Heart left ventricle (tissue), 16 donors: ENCODE data around the gene CHRD. TPM values are rescaled to one million over a fixed set of nuclear protein-coding genes. Genes with fewer than 3 reads are reported as not detected.

Experiments
- ATAC-seq, 4 donors: fragments of 200-7000 bp; cut with Tn5 transposase; one replicate each; pipeline ENCODE4 v1.9.1; 2020 to 2022; ENCODE audit warnings: moderate library complexity in 4 of 4, mild to moderate bottlenecking in 3 of 4, moderate number of reproducible peaks in 1 of 4
- DNase-seq, 5 donors: peaks; one replicate each; pipeline ENCODE4 v3.0.0-alpha.2; 2020
- H3K27ac ChIP-seq, 12 donors: fragments of 200-600 bp; sonication (generic) in 4 of 12; one replicate each; pipeline versions ENCODE4 v1.5.0 to v1.8.0; 2016 to 2022; ENCODE audit warnings: mild to moderate bottlenecking in 2 of 12
- H3K27me3 ChIP-seq, 9 donors: fragments of 200-600 bp; sonication (generic) in 2 of 9; one replicate each; pipeline versions ENCODE4 v1.5.1 to v1.8.0; 2016 to 2022; ENCODE audit warnings: mild to moderate bottlenecking in 3 of 9
- H3K36me3 ChIP-seq, 9 donors: fragments of 200-600 bp; sonication (generic) in 2 of 9; one replicate each; pipeline versions ENCODE4 v1.5.0 to v1.8.0; 2018 to 2022; ENCODE audit warnings: mild to moderate bottlenecking in 2 of 9
- H3K4me1 ChIP-seq, 12 donors: fragments of 200-600 bp; sonication (generic) in 4 of 12; one replicate each; pipeline versions ENCODE4 v1.5.0 to v1.8.0; 2016 to 2022; ENCODE audit warnings: mild to moderate bottlenecking in 3 of 12
- H3K4me3 ChIP-seq, 12 donors: fragments of 200-600 bp; sonication (generic) in 4 of 12; one replicate each; pipeline versions ENCODE4 v1.5.0 to v1.8.0; 2017 to 2022; ENCODE audit warnings: mild to moderate bottlenecking in 9 of 12, moderate library complexity in 4 of 12
- H3K9me3 ChIP-seq, 12 donors: fragments of 200-600 bp; sonication (generic) in 4 of 12; one replicate each; pipeline versions ENCODE4 v1.5.0 to v1.8.0; 2016 to 2022; ENCODE audit warnings: mild to moderate bottlenecking in 1 of 12
- POLR2A ChIP-seq, 2 donors: fragments of 450-650 bp; IDR thresholded peaks; one replicate each; pipeline ENCODE4 v1.6.1; 2017; ENCODE audit warnings: antibody characterized with exemption in 2 of 2, mild to moderate bottlenecking in 2 of 2, moderate library complexity in 2 of 2
- WGBS, 4 donors: extraction: QIAGEN DNeasy Blood & Tissue Kit in 2 of 4; methylation state at CpG; one replicate each; pipeline versions ENCODE4 v1.1.5 to v1.1.7; 2013 to 2018; 5-methylcytosine and 5-hydroxymethylcytosine counted together
- intact Hi-C, 10 donors: fragments of 100-400 bp; cut with DNase I; formaldehyde crosslinking; loops; one replicate each; pipeline versions ENCODE4 v1.11.1 to v1.14.2; 2022
- polyA plus RNA-seq, 2 donors: library from polyadenylated mRNA; stranded (reverse); fragments of 200-250 nt; gene quantifications; one replicate each; pipeline ENCODE4 v1.2.3, GENCODE V29; 2013
- total RNA-seq, 9 donors: library from RNA; depleted of rRNA in 2 of 9; stranded (reverse); fragments of >200 nt in 2 of 9; fragmentation: NEBNext Ultra II Directional in 3 of 9; extraction: Animal tissue kit (Norgen Biotek cat#: 25700) in 3 of 9; gene quantifications; one replicate each; pipeline versions ENCODE4 v1.1.0 to v1.2.4, GENCODE V29; 2016 to 2023
- TF ChIP-seq, protein P1 (sequence below), 12 donors: fragments of 200-600 bp; sonication (generic) in 4 of 12; IDR thresholded peaks; one replicate each; pipeline versions ENCODE4 v1.5.0 to v1.8.0; 2018 to 2022; ENCODE audit warnings: antibody characterized with exemption in 12 of 12, mild to moderate bottlenecking in 5 of 12
- donor health status: ischemic (EF 13 %, LVEDD 7.1; RV severe dilation, severe dysfunction).
- donor health status: healthy with polysubstance abuse.
- donor health status: DM: no; HTN: yes; CAD: no.
- donor health status: DM: no; HTN: no; CAD: no.
- donor health status: ischemic (EF 25% LVEDD 6.9; RV normal size, moderate dysfunction).
- donor health status: ischemic (EF 25% LVEDD 5.7; RV mildly dilated, moderate dysfunction).
- donor health status: healthy.
- donor health status: DM: yes; HTN: yes; CAD: no.
- donor health status: ischemic (EF 35%, LVEDD 5.7; RV mildly dilated, moderate dysfunction).
- donor health status: nonischemic (EF 11% LVEDD 7.7; RV severe dilation, severe dysfunction).
- donor health status: DM: yes; HTN: yes; CAD: no.
- donor health status: PGD.
- donor health status: ischemic (EF 29% LVEDD 5.4; RV normal size, mild dysfunction).
- donor health status: nonischemic (EF 23%, LVEDD 6.1; RV moderate dilation, normal function).

Gene CHRD
- total and polyA plus RNA-seq, 11 donors, result 2.0 to 7.4 (median 4.8) TPM

DNA sequence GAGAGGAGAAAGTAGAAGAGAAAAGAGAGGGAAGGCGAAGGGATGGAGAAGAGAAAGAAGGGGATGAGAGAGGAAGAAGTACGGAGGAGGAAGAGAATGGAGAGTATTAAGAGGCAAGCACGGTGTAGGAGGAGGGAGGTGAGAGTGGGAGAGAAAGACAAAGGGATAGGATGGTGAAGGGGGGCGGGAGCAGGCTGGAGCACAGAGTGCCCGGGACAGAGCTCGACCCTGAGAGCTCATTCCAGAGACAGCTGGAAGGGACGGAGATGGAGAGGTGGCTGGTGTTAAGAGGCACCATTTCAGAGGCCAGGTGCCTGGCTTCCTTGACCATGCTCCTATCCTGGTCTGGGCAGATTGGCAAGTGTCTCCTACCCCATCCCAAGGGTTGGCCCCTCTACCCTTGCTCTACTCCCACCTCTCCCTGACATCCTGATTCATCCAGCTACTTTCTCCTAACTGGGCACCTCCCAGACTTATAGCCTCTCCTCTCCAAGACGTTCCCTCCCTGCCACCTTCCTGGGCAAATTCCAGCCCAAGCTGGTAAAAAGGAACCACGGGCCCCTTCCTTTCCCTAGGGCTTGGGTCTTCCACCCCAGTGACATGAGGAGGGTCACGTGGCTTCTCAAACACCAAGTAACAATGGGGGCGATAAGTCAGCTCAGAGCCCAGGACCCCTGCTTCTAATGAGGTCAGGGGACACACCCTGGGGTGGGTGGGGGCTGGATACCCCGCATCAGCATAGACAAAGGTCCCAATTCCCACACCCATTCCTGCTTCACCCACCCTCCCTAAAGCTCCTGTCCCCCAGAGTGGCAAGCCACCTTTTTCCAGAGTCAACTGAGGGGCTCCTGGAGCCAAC is 19.6 kb upstream of the CHRD start:
- Histone ChIP-seq H3K27ac (peak overlapping the region in 1 of 12 donors; percentile 100), H3K4me1 (peaks cover 0 to 31% (median 22%) of the 10 kb centered on the region in 12 donors), H3K36me3 (peaks cover 0 to 18% (median 9%) of the 10 kb centered on the region in 9 donors), H3K27me3 (no peaks in the 10 kb centered on the region), H3K9me3 (no peaks in the 10 kb centered on the region), H3K4me3 (peak overlapping the region in 10 of 12 donors; percentile 69 to 100 (median 91))
- DNase-seq (no peak), ATAC-seq (no peak)
- TF ChIP-seq POLR2A (IDR thresholded peaks at IDR 0.05), result no peak
- TF ChIP-seq, protein P1, sequence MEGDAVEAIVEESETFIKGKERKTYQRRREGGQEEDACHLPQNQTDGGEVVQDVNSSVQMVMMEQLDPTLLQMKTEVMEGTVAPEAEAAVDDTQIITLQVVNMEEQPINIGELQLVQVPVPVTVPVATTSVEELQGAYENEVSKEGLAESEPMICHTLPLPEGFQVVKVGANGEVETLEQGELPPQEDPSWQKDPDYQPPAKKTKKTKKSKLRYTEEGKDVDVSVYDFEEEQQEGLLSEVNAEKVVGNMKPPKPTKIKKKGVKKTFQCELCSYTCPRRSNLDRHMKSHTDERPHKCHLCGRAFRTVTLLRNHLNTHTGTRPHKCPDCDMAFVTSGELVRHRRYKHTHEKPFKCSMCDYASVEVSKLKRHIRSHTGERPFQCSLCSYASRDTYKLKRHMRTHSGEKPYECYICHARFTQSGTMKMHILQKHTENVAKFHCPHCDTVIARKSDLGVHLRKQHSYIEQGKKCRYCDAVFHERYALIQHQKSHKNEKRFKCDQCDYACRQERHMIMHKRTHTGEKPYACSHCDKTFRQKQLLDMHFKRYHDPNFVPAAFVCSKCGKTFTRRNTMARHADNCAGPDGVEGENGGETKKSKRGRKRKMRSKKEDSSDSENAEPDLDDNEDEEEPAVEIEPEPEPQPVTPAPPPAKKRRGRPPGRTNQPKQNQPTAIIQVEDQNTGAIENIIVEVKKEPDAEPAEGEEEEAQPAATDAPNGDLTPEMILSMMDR (IDR thresholded peaks at IDR 0.05), result no peak
- WGBS, 4 donors, result 69 to 84% (median 81%) methylated on average over 12 of the region's 12 CpGs
- intact Hi-C loops, result loop anchor here in 3 of 10 donors (5.0 to 10.0 kb wide), 4 partner anchors 45 to 417 kb away; partner anchors contain the start of gene EIF4G1 (in 1 of the 3)

DNA sequence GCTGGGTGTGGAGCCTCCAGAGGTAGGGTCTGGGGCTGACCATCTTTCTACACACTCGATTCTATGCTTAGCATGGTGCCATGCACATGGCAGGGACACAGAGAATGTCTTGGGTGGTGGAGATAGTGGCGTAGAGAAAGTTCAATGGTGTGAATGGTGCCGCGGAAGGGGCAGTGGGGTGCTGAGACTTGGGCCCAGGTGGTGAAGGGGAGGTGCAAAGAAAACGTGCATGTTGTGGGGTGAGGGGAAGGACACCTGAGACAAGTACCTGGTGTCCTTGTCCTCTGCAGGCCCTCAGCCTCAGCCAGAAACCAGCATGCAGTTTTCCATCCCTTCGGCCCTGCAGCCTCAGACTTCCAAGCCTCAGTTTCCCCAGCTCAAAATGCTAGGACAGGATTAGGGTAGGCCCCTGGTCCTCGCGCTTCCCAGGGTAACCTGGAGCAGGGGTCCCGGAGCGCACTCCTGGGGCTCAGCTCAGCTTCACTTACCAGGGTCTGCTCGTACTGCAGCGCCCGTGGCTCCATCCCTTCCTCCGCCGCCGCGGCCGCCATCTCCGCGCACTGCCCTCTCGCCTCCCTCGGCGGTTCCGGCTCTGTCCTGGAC is 18.8 kb upstream of the CHRD start:
- TF ChIP-seq, protein P1 (IDR thresholded peaks at IDR 0.05), result no peak
- TF ChIP-seq POLR2A (IDR thresholded peaks at IDR 0.05), result no peak
- peak overlapping the region; percentile 63 to 100 (median 91) for H3K4me3 ChIP-seq
- WGBS, 4 donors, result 9 to 34% (median 10%) methylated on average over 6 to 24 of the region's 24 CpGs
- H3K27ac ChIP-seq, result peak overlapping the region; percentile 97 to 100 (median 100)
- intact Hi-C loops, result loop anchor here in 3 of 10 donors (5.0 to 10.0 kb wide), 4 partner anchors 46 to 416 kb away; partner anchors contain the start of gene EIF4G1 (in 1 of the 3)
- peaks cover 0 to 31% (median 22%) of the 10 kb centered on the region in 12 donors for H3K4me1 ChIP-seq
- H3K9me3 ChIP-seq, result no peaks in the 10 kb centered on the region
- peaks cover 0 to 22% (median 14%) of the 10 kb centered on the region in 9 donors for H3K36me3 ChIP-seq
- no peaks in the 10 kb centered on the region for H3K27me3 ChIP-seq
- ATAC-seq (no peak), DNase-seq (no peak)

DNA sequence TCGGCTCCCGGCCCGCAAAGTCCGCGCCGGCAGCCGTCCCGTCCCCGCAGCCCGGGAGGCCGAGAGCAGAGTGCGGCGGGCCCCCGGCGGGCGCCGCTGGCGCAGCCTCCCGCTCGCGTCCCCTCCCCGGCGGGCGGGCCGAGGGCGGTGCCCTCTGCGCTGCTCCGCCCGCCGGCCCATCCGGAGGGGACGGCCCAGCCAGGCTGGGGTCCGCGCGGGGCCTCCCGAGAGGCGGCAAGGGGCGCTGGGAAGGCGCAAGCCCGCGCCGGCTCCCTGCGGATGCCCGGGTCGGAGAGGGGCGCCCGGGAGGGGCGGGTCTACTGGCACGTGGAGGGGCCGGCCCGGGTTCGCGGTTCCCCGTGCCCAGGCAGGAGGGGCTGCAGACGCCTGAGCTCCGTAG is 18.3 kb upstream of the CHRD start, which contains the start of the genes CLCN2 and POLR2H:
Gene CLCN2 (minus strand): TSS at position 74 of the 400 bp plus-strand sequence. CDS start 126 bp downstream, outside the sequence.
Gene POLR2H (plus strand): TSS at position 179 of the 400 bp plus-strand sequence. CDS start 1,783 bp downstream, outside the sequence.
- DNase-seq, result peak; percentile 46 to 81 (median 71)
- intact Hi-C loops, result loop anchor here in 3 of 10 donors (5.0 to 10.0 kb wide), 4 partner anchors 47 to 416 kb away; partner anchors contain the start of gene EIF4G1 (in 1 of the 3)

More for the DNA sequence above, 18.3 kb upstream of the CHRD start, which contains the start of the genes CLCN2 and POLR2H:
- Histone ChIP-seq H3K27me3 (no peaks in the 10 kb centered on the region), H3K36me3 (peaks cover 0 to 27% (median 19%) of the 10 kb centered on the region in 9 donors), H3K27ac (peak within 1 kb of the TSS; percentile 97 to 100 (median 100)), H3K9me3 (no peaks in the 10 kb centered on the region), H3K4me1 (peaks cover 0 to 31% (median 22%) of the 10 kb centered on the region in 12 donors), H3K4me3 (peak within 1 kb of the TSS; percentile 63 to 100 (median 91))
- peak; percentile 4 to 69 (median 50) for ATAC-seq
- TF ChIP-seq, protein P1 (IDR thresholded peaks at IDR 0.05), result no peak
- peak in 1 of 2 donors; percentile 71 for TF ChIP-seq POLR2A (IDR thresholded peaks at IDR 0.05)
- WGBS, 4 donors, result 0 to 1% (median 0%) methylated on average over 1 to 56 of the region's 56 CpGs
